ENCODE data around the gene FIP1L1. TPM values are rescaled to one million over a fixed set of nuclear protein-coding genes. Genes with fewer than 3 reads are reported as not detected.

The FIP1L1 gene
- total RNA-seq, 1 donor from 2014 or later: 50.9 TPM

- H3K4me3 ChIP-seq (ENCODE audit: insufficient read depth, low read depth, low read length): no peak overlapping the region
- no peaks in the 10 kb centered on the region for H3K27me3 ChIP-seq (ENCODE audit: insufficient read depth, low read length)
- no peak overlapping the region for H2AFZ ChIP-seq (ENCODE audit: low read depth, low read length)
- Mint-ChIP-seq H3K27ac (ENCODE audit: unreplicated experiment) (no peak overlapping the region), H3K4me1 (ENCODE audit: low read depth, unreplicated experiment) (peaks cover 20% of the 10 kb centered on the region), H3K4me3 (ENCODE audit: unreplicated experiment) (no peak overlapping the region), H3K36me3 (ENCODE audit: low read depth, unreplicated experiment) (peaks cover 3% of the 10 kb centered on the region), H3K27me3 (ENCODE audit: low read depth, unreplicated experiment) (no peaks in the 10 kb centered on the region), H3K9me3 (ENCODE audit: unreplicated experiment) (no peaks in the 10 kb centered on the region)
- DNase-seq (ENCODE audit: low read depth) (no peak), FAIRE-seq (no peak)
- H4K20me1 ChIP-seq (ENCODE audit: insufficient read depth, low read length): no peaks in the 10 kb centered on the region
- H3K9ac ChIP-seq (ENCODE audit: low read length): no peak overlapping the region
- TF ChIP-seq EZH2 (IDR thresholded peaks at IDR 0.05; ENCODE audit: insufficient read depth, low read length) (no peak), CTCF (IDR thresholded peaks at IDR 0.05; ENCODE audit: insufficient read depth, low read depth, low read length) (no peak)
- peaks cover 9% of the 10 kb centered on the region for H3K36me3 ChIP-seq (ENCODE audit: insufficient read depth, low read length)
- H3K9me3 ChIP-seq (ENCODE audit: insufficient read depth, low read depth, low read length): no peaks in the 10 kb centered on the region
- no peak overlapping the region for H3K4me2 ChIP-seq (ENCODE audit: low read length)
- no peak overlapping the region for H3K27ac ChIP-seq (ENCODE audit: low read depth, low read length)
- H3K4me1 ChIP-seq (ENCODE audit: insufficient read depth, low read length): peaks cover 5% of the 10 kb centered on the region
- no peaks in the 10 kb centered on the region for H3K79me2 ChIP-seq (ENCODE audit: insufficient read depth, low read length)
Measured at GRCh38 chr4:53461244-53461643, 83.8 kb downstream of the FIP1L1 start.

GRCh38 chr4:53463340-53463739 is 85.9 kb downstream of the FIP1L1 start:
- Histone ChIP-seq H3K4me3 (ENCODE audit: insufficient read depth, low read depth, low read length) (no peak overlapping the region), H3K9me3 (ENCODE audit: insufficient read depth, low read depth, low read length) (no peaks in the 10 kb centered on the region), H3K36me3 (ENCODE audit: insufficient read depth, low read length) (peaks cover 9% of the 10 kb centered on the region), H3K79me2 (ENCODE audit: insufficient read depth, low read length) (no peaks in the 10 kb centered on the region), H2AFZ (ENCODE audit: low read depth, low read length) (no peak overlapping the region), H3K4me2 (ENCODE audit: low read length) (no peak overlapping the region), H4K20me1 (ENCODE audit: insufficient read depth, low read length) (no peaks in the 10 kb centered on the region), H3K27me3 (ENCODE audit: insufficient read depth, low read length) (no peaks in the 10 kb centered on the region), H3K9ac (ENCODE audit: low read length) (no peak overlapping the region), H3K27ac (ENCODE audit: low read depth, low read length) (no peak overlapping the region), H3K4me1 (ENCODE audit: insufficient read depth, low read length) (peaks cover 5% of the 10 kb centered on the region)
- FAIRE-seq (no peak), DNase-seq (ENCODE audit: low read depth) (no peak)
- H3K4me1 Mint-ChIP-seq (ENCODE audit: low read depth, unreplicated experiment): peaks cover 20% of the 10 kb centered on the region
- TF ChIP-seq EZH2 (IDR thresholded peaks at IDR 0.05; ENCODE audit: insufficient read depth, low read length) (no peak), CTCF (IDR thresholded peaks at IDR 0.05; ENCODE audit: insufficient read depth, low read depth, low read length) (no peak)
- no peaks in the 10 kb centered on the region for H3K27me3 Mint-ChIP-seq (ENCODE audit: low read depth, unreplicated experiment)
- H3K4me3 Mint-ChIP-seq (ENCODE audit: unreplicated experiment): no peak overlapping the region
- H3K36me3 Mint-ChIP-seq (ENCODE audit: low read depth, unreplicated experiment): peaks cover 13% of the 10 kb centered on the region
- H3K9me3 Mint-ChIP-seq (ENCODE audit: unreplicated experiment): peaks cover 13% of the 10 kb centered on the region
- no peak overlapping the region for H3K27ac Mint-ChIP-seq (ENCODE audit: unreplicated experiment)

GRCh38 chr4:53465281-53465680 is 87.8 kb downstream of the FIP1L1 start:
- Mint-ChIP-seq H3K27me3 (ENCODE audit: low read depth, unreplicated experiment) (no peaks in the 10 kb centered on the region), H3K4me3 (ENCODE audit: unreplicated experiment) (no peak overlapping the region), H3K36me3 (ENCODE audit: low read depth, unreplicated experiment) (peaks cover 17% of the 10 kb centered on the region), H3K27ac (ENCODE audit: unreplicated experiment) (no peak overlapping the region), H3K9me3 (ENCODE audit: unreplicated experiment) (peaks cover 19% of the 10 kb centered on the region), H3K4me1 (ENCODE audit: low read depth, unreplicated experiment) (peaks cover 10% of the 10 kb centered on the region)
- TF ChIP-seq EZH2 (IDR thresholded peaks at IDR 0.05; ENCODE audit: insufficient read depth, low read length) (no peak), CTCF (IDR thresholded peaks at IDR 0.05; ENCODE audit: insufficient read depth, low read depth, low read length) (no peak)
- no peaks in the 10 kb centered on the region for H3K27me3 ChIP-seq (ENCODE audit: insufficient read depth, low read length)
- DNase-seq (ENCODE audit: low read depth) (no peak), FAIRE-seq (no peak)
- H3K4me3 ChIP-seq (ENCODE audit: insufficient read depth, low read depth, low read length): no peak overlapping the region
- H3K4me2 ChIP-seq (ENCODE audit: low read length): no peak overlapping the region
- H3K79me2 ChIP-seq (ENCODE audit: insufficient read depth, low read length): no peaks in the 10 kb centered on the region
- H3K4me1 ChIP-seq (ENCODE audit: insufficient read depth, low read length): no peaks in the 10 kb centered on the region
- no peaks in the 10 kb centered on the region for H4K20me1 ChIP-seq (ENCODE audit: insufficient read depth, low read length)
- H3K9me3 ChIP-seq (ENCODE audit: insufficient read depth, low read depth, low read length): no peaks in the 10 kb centered on the region
- no peak overlapping the region for H3K9ac ChIP-seq (ENCODE audit: low read length)
- H2AFZ ChIP-seq (ENCODE audit: low read depth, low read length): no peak overlapping the region
- H3K27ac ChIP-seq (ENCODE audit: low read depth, low read length): no peak overlapping the region
- H3K36me3 ChIP-seq (ENCODE audit: insufficient read depth, low read length): peaks cover 9% of the 10 kb centered on the region

Data from astrocyte (in vitro differentiated cells and primary cell).